HG02571 (cell line): ENCODE results near the gene AVPR2.

Experiments used
- ATAC-seq: cut with Tn5 transposase; IDR thresholded peaks from one replicate; pipeline ENCODE4 v1.9.1; 2021; ENCODE audit warnings: mild to moderate bottlenecking, moderate library complexity; ENCODE audit not compliant: unreplicated experiment

The AVPR2 gene

GRCh38 chrX:153903991-153904957, at the start of gene AVPR2:
Gene AVPR2, plus strand, starts transcription at chrX:153904673. Its CDS starts 473 bp downstream, at chrX:153905146.
- no peak for ATAC-seq

- ATAC-seq: no peak
Measured at GRCh38 chrX:153854702-153855101, 49.8 kb upstream of the AVPR2 start.

GRCh38 chrX:153857348-153857903, 47.0 kb upstream of the AVPR2 start:
- ATAC-seq: no peak

GRCh38 chrX:153861151-153861550, 43.3 kb upstream of the AVPR2 start:
- no peak for ATAC-seq

GRCh38 chrX:153861733-153862310, 42.7 kb upstream of the AVPR2 start:
- no peak for ATAC-seq

- ATAC-seq: no peak
Measured at GRCh38 chrX:153862369-153863250, 41.9 kb upstream of the AVPR2 start.

- ATAC-seq: no peak
Measured at GRCh38 chrX:153863251-153863991, 41.1 kb upstream of the AVPR2 start.

GRCh38 chrX:153864101-153864500, 40.4 kb upstream of the AVPR2 start:
- ATAC-seq: no peak

- ATAC-seq: no peak
Measured at GRCh38 chrX:153864561-153865320, 39.7 kb upstream of the AVPR2 start.

- ATAC-seq: no peak
Measured at GRCh38 chrX:153865321-153865580, 39.2 kb upstream of the AVPR2 start.

GRCh38 chrX:153865685-153866084, 38.8 kb upstream of the AVPR2 start:
- ATAC-seq: no peak

- ATAC-seq: no peak
Measured at GRCh38 chrX:153866302-153867019, 38.0 kb upstream of the AVPR2 start.

GRCh38 chrX:153867139-153867538, 37.3 kb upstream of the AVPR2 start:
- no peak for ATAC-seq

GRCh38 chrX:153867671-153868070, 36.8 kb upstream of the AVPR2 start:
- ATAC-seq: no peak

GRCh38 chrX:153868576-153869472, 35.6 kb upstream of the AVPR2 start:
- ATAC-seq: no peak

GRCh38 chrX:153869473-153870287, 34.8 kb upstream of the AVPR2 start:
- no peak for ATAC-seq

- ATAC-seq: no peak
Measured at GRCh38 chrX:153870288-153870690, 34.2 kb upstream of the AVPR2 start.
